GM23248 (cell line): ENCODE data around the gene SPANXC. TPM values are rescaled to one million over a fixed set of nuclear protein-coding genes. Genes with fewer than 3 reads are reported as not detected.

ENCODE experiments used
- DNase-seq: peaks from one replicate; pipeline ENCODE4 v3.0.0-alpha.2; 2015
- H2AFZ ChIP-seq: fragments of 200-600 bp; sonication (generic); 2 replicates; pipeline ENCODE4 v1.6.1; 2016; ENCODE audit warnings: antibody characterized with exemption
- H3F3A ChIP-seq: fragments of 200-600 bp; sonication (generic); 2 replicates; pipeline ENCODE4 v1.6.1; 2016; ENCODE audit warnings: mild to moderate bottlenecking, antibody characterized with exemption, mixed run types; ENCODE audit not compliant: insufficient read depth
- H3K27ac ChIP-seq: fragments of 200-600 bp; sonication (generic); 2 replicates; pipeline ENCODE4 v1.5.1; 2016; ENCODE audit warnings: mild to moderate bottlenecking
- H3K27me3 ChIP-seq: fragments of 200-600 bp; sonication (generic); replicated peaks from 2 replicates; pipeline ENCODE4 v1.6.1; 2016; ENCODE audit warnings: mild to moderate bottlenecking; ENCODE audit not compliant: insufficient read depth
- H3K36me3 ChIP-seq: fragments of 200-600 bp; sonication (generic); 2 replicates; pipeline ENCODE4 v1.6.1; 2016; ENCODE audit warnings: low read depth, mild to moderate bottlenecking
- H3K4me1 ChIP-seq: fragments of 200-600 bp; sonication (generic); 2 replicates; pipeline ENCODE4 v1.6.1; 2016; ENCODE audit warnings: mild to moderate bottlenecking; ENCODE audit not compliant: insufficient read depth
- H3K4me2 ChIP-seq: fragments of 200-600 bp; sonication (generic); one replicate; pipeline ENCODE4 v1.6.1; 2016; ENCODE audit warnings: mild to moderate bottlenecking; ENCODE audit not compliant: unreplicated experiment
- H3K4me3 ChIP-seq: fragments of 200-600 bp; sonication (generic); 2 replicates; pipeline ENCODE4 v1.5.1; 2016; ENCODE audit warnings: mild to moderate bottlenecking
- H3K79me2 ChIP-seq: fragments of 200-600 bp; sonication (generic); 2 replicates; pipeline ENCODE4 v1.6.1; 2016; ENCODE audit warnings: mild to moderate bottlenecking; ENCODE audit not compliant: insufficient read depth
- H3K9ac ChIP-seq: fragments of 200-600 bp; sonication (generic); 2 replicates; pipeline ENCODE4 v1.6.1; 2016; ENCODE audit warnings: mild to moderate bottlenecking
- H3K9me2 ChIP-seq: fragments of 200-600 bp; sonication (generic); 2 replicates; pipeline ENCODE4 v1.6.1; 2016; ENCODE audit warnings: mixed run types, mild to moderate bottlenecking, moderate library complexity; ENCODE audit not compliant: insufficient read depth
- H3K9me3 ChIP-seq: fragments of 200-600 bp; sonication (generic); one replicate; pipeline ENCODE4 v1.6.1; 2017; ENCODE audit warnings: low read depth
- H4K20me1 ChIP-seq: fragments of 200-600 bp; sonication (generic); 2 replicates; pipeline ENCODE4 v1.6.0; 2016; ENCODE audit not compliant: insufficient read depth
- EZH2 ChIP-seq: fragments of 200-600 bp; sonication (generic); IDR thresholded peaks from 2 replicates; pipeline ENCODE4 v1.6.1; 2018; ENCODE audit warnings: antibody characterized with exemption, mild to moderate bottlenecking; ENCODE audit not compliant: insufficient read depth, poor library complexity, severe bottlenecking
- EZH2phosphoT487 ChIP-seq: fragments of 200-600 bp; sonication (generic); IDR thresholded peaks from 2 replicates; pipeline ENCODE4 v1.6.1; 2018; ENCODE audit warnings: antibody characterized with exemption, moderate library complexity, mild to moderate bottlenecking, low read depth; ENCODE audit not compliant: insufficient read depth
- WGBS, 2 experiments: methylation state at CpG; one replicate each; pipeline ENCODE4 v1.1.6; 2015 to 2017; ENCODE audit warnings: low lambda C conversion rate in 2 of 2, low coverage in 1 of 2; ENCODE audit errors: missing lambda C conversion rate in 2 of 2; 5-methylcytosine and 5-hydroxymethylcytosine counted together
- in situ Hi-C: fragments of 300-500 bp; cut with MboI; formaldehyde crosslinking; loops from 2 replicates; pipeline ENCODE4 v1.15.0; 2020
- polyA plus RNA-seq: library from polyadenylated mRNA; unstranded; fragments of >200 nt; fragmentation: Nextera tagmentation; extraction: Ambion mirVana; gene quantifications from 2 replicates; pipeline ENCODE4 v1.2.1, GENCODE V29; 2016
- total RNA-seq: library from RNA; depleted of rRNA; stranded (reverse); fragments of >200 nt; shearing (Covaris generic); gene quantifications from 2 replicates; pipeline ENCODE4 v1.2.3, GENCODE V29; 2014; rRNA removed

Gene SPANXC
- total and polyA plus RNA-seq, 2 experiments from 2014 or later, result not detected

DNA sequence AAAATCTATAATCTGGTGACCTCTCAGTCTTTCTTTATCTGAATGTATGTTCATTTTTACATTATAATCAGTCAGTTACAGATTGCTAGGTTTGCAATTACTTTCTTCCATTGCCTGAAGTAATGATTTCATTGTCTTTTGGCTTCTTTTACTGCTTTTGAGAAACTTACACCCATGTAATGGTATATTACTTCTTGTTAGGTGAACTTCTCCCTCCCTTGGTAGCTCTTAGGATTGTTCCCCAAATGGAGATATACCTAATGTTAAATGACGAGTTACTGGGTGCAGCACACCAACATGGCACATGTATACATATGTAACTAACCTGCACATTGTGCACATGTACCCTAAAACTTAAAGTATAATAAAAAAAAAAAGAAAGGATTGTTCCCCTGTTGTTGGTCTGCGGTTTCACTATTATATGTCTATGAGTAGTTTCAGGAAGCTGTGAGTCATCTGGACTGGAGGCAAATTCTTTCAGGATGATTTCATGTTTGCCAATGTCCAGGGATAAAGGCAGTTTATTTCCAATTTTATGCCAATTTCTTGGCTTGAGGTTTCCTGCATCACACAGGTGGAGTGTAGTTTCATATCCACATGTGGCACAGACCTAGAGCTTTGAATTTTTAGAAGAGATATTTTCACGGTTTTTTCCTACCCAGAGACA is 21.8 kb downstream of the SPANXC start:
- no peak overlapping the region for H2AFZ ChIP-seq
- H3K9ac ChIP-seq, result no peak overlapping the region
- H3K27ac ChIP-seq, result no peak overlapping the region
- TF ChIP-seq EZH2, result no peak
- no peak for TF ChIP-seq EZH2phosphoT487
- no peaks in the 10 kb centered on the region for H3K27me3 ChIP-seq
- no peaks in the 10 kb centered on the region for H3K36me3 ChIP-seq
- no peaks in the 10 kb centered on the region for H3K4me1 ChIP-seq
- DNase-seq, result peak; percentile 70
- no peak overlapping the region for H3K4me2 ChIP-seq
- H3K9me2 ChIP-seq, result no peaks in the 10 kb centered on the region
- no peaks in the 10 kb centered on the region for H4K20me1 ChIP-seq
- H3K9me3 ChIP-seq, result no peaks in the 10 kb centered on the region
- no peaks in the 10 kb centered on the region for H3K79me2 ChIP-seq
- 5 to 11% methylated on average over 3 of the region's 3 CpGs for WGBS, 2 experiments
- in situ Hi-C loops, result no loop called here
- no peak overlapping the region for H3K4me3 ChIP-seq
- H3F3A ChIP-seq, result no peaks in the 10 kb centered on the region

DNA sequence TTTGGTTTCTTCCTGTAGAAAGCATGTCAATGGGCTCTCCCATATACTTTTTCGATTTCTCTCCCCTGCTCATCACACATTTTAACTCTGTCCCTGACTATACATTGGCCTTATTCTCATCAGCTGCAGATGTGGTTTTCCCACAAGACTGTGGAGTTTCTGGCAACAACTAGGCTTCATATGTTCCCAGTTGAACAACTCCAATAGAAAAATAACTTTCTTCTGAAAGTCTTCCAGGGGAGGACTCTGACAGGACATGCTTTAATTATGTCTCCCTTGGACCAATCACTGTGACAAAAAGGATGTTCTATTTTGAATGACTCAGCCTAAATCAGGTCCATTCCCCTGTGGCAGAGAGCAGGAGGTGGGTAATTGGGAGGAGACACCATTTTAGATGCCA is 28.1 kb downstream of the SPANXC start:
- no peak overlapping the region for H2AFZ ChIP-seq
- WGBS, 2 experiments, result 14 to 27% methylated on average over 1 of the region's 1 CpG
- DNase-seq, result no peak

DNA sequence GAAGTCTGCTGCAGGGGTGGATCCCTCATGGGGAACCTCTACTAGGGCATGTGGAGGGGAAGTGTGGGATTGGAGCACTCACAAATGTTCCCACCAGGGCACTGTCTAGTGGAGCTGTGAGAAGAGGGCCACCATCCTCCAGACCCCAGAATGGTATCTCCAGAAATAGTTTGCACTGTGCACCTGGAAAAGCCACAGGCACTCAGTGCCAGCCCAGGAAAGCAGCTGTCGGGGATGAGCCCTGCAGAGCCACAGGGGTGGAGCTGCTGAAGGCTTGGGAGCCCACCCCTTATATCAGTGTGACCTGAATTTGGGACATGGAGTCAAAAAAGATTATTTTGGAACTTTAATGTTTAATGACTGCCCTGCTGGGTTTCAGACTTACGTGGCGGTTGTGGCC is 40.4 kb downstream of the SPANXC start:
- Histone ChIP-seq H3K36me3 (no peaks in the 10 kb centered on the region), H3K9ac (no peak overlapping the region), H3F3A (no peaks in the 10 kb centered on the region), H3K79me2 (no peaks in the 10 kb centered on the region), H3K9me2 (no peaks in the 10 kb centered on the region), H3K4me1 (no peaks in the 10 kb centered on the region), H3K4me2 (no peak overlapping the region), H3K9me3 (no peaks in the 10 kb centered on the region), H3K27me3 (no peaks in the 10 kb centered on the region), H3K27ac (no peak overlapping the region), H3K4me3 (no peak overlapping the region), H4K20me1 (no peaks in the 10 kb centered on the region), H2AFZ (no peak overlapping the region)
- WGBS, 2 experiments, result 36 to 38% methylated on average over 3 of the region's 3 CpGs
- DNase-seq, result no peak
- in situ Hi-C loops, result no loop called here
- TF ChIP-seq EZH2 (no peak), EZH2phosphoT487 (no peak)

More for the DNA sequence above, 28.1 kb downstream of the SPANXC start:
- Histone ChIP-seq H3K27me3 (no peaks in the 10 kb centered on the region), H3K9me3 (no peaks in the 10 kb centered on the region), H3F3A (no peaks in the 10 kb centered on the region), H3K4me3 (no peak overlapping the region), H3K9ac (no peak overlapping the region), H3K4me1 (no peaks in the 10 kb centered on the region), H3K79me2 (no peaks in the 10 kb centered on the region), H4K20me1 (no peaks in the 10 kb centered on the region), H3K36me3 (no peaks in the 10 kb centered on the region), H3K27ac (no peak overlapping the region), H3K9me2 (no peaks in the 10 kb centered on the region), H3K4me2 (no peak overlapping the region)
- in situ Hi-C loops, result no loop called here
- TF ChIP-seq EZH2phosphoT487 (no peak), EZH2 (no peak)

Other genes with a start within 250 kb of the SPANXC start
- gene SPANXB1, start 239.9 kb downstream of the SPANXC start, total RNA-seq, result not detected in 2 replicates
- not detected in 2 replicates for gene SPANXB1, start 239.9 kb downstream of the SPANXC start, polyA plus RNA-seq
- gene LDOC1, start 65.4 kb downstream of the SPANXC start, total RNA-seq, result 1.0 and 1.5 TPM in 2 replicates
- 23.1 and 24.7 TPM in 2 replicates for gene LDOC1, start 65.4 kb downstream of the SPANXC start, polyA plus RNA-seq